Osteoblast (primary cell): ENCODE measurements around the gene USP10. TPM values are rescaled to one million over a fixed set of nuclear protein-coding genes. Genes with fewer than 3 reads are reported as not detected.
"Not testable (repeated sequence)": the region's sequence is repeated elsewhere in the genome, so short reads cannot be mapped to it uniquely, and the experiment has no call there.

ENCODE experiments used
- DNase-seq: peaks from one replicate; pipeline ENCODE4 v3.0.0; 2011; ENCODE audit warnings: low spot score, mixed read lengths; ENCODE audit not compliant: insufficient read length; ENCODE audit errors: missing footprints
- H2AFZ ChIP-seq: 2 replicates; pipeline ENCODE4 v1.6.0; 2011; ENCODE audit warnings: mild to moderate bottlenecking, low read length
- H3K27ac ChIP-seq: 2 replicates; pipeline ENCODE4 v1.5.1; 2011; ENCODE audit warnings: mild to moderate bottlenecking, low read depth, low read length, moderate library complexity
- H3K27me3 ChIP-seq: 2 replicates; pipeline ENCODE4 v1.6.0; 2012; ENCODE audit warnings: mild to moderate bottlenecking, control low read depth, inconsistent platforms, low read length, moderate library complexity; ENCODE audit not compliant: insufficient read depth
- H3K36me3 ChIP-seq: 2 replicates; pipeline ENCODE4 v1.5.1; 2011; ENCODE audit warnings: mild to moderate bottlenecking, low read length, control low read depth, moderate library complexity; ENCODE audit not compliant: insufficient read depth
- H3K4me1 ChIP-seq: 2 replicates; pipeline ENCODE4 v1.5.1; 2011; ENCODE audit warnings: mild to moderate bottlenecking, low read length, control low read depth, moderate library complexity; ENCODE audit not compliant: insufficient read depth
- H3K4me2 ChIP-seq: 2 replicates; pipeline ENCODE4 v1.6.0; 2011; ENCODE audit warnings: mild to moderate bottlenecking, low read length; ENCODE audit not compliant: insufficient read depth
- H3K4me3 ChIP-seq: fragments of 200-600 bp; sonication (generic); 3 replicates; pipeline ENCODE4 v1.5.1; 2012; ENCODE audit warnings: mild to moderate bottlenecking, low read length, inconsistent platforms; ENCODE audit not compliant: insufficient read depth
- H3K79me2 ChIP-seq: 2 replicates; pipeline ENCODE4 v1.6.0; 2012; ENCODE audit warnings: mild to moderate bottlenecking, low read length, control low read depth, inconsistent platforms; ENCODE audit not compliant: insufficient read depth
- H3K9me3 ChIP-seq: 2 replicates; pipeline ENCODE4 v1.5.1; 2011; ENCODE audit warnings: low read depth, low read length, control low read depth
- H4K20me1 ChIP-seq: 2 replicates; pipeline ENCODE4 v1.6.0; 2012; ENCODE audit warnings: mild to moderate bottlenecking, low read length, control low read depth; ENCODE audit not compliant: insufficient read depth
- CTCF ChIP-seq: IDR thresholded peaks from 2 replicates; pipeline ENCODE4 v1.5.1; 2011; ENCODE audit warnings: mild to moderate bottlenecking, low read depth, low read length, moderate library complexity; ENCODE audit errors: extremely low read depth
- total RNA-seq: library from RNA; depleted of rRNA; stranded (reverse); fragments of >200 nt; gene quantifications from 2 replicates; pipeline ENCODE4 v1.2.3, GENCODE V29; 2012

The USP10 gene
- total RNA-seq, 1 donor = 43.1 TPM

DNA sequence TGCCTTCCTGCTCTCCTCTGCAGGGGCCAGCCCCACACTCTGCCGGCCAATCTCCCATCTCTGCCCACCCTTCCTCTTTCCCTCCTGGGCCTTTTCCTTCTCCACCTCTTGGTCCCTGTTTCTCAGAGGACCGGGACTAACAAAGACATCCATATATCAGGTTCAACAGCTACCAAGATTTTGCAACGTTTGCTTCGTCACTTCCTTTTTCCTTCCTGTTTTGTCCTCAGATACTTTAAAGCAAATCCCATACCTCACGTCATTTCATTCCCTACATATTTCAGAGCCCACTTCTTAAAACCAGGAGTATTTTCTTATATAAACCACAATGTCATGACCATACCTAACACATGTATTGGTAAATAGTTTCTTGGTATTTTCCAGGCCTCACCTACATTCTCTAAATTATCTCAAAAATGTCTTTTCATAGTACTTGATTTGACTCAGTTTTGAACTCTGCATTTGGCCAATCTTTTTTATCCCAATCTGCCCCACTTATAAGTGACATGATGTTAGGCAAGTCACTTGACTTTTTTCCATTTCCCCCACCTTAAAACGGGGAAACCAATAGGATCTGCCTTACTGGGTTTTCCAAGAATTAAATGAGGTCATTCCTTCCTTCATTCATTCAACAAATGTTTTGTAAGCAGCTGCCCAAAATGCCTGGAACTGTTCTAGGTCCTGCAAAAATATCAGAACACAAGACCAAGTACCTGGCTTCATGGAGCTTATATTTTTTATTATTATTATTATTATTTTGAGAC is 7.2 kb upstream of the USP10 start:
- Histone ChIP-seq H2AFZ (no peak overlapping the region), H4K20me1 (no peaks in the 10 kb centered on the region), H3K27me3 (no peaks in the 10 kb centered on the region), H3K4me2 (no peak overlapping the region), H3K36me3 (no peaks in the 10 kb centered on the region), H3K9me3 (no peaks in the 10 kb centered on the region), H3K4me1 (peaks cover 16% of the 10 kb centered on the region), H3K4me3 (no peak overlapping the region), H3K27ac (no peak overlapping the region), H3K79me2 (no peaks in the 10 kb centered on the region)
- no peak for DNase-seq
- no peak for TF ChIP-seq CTCF

DNA sequence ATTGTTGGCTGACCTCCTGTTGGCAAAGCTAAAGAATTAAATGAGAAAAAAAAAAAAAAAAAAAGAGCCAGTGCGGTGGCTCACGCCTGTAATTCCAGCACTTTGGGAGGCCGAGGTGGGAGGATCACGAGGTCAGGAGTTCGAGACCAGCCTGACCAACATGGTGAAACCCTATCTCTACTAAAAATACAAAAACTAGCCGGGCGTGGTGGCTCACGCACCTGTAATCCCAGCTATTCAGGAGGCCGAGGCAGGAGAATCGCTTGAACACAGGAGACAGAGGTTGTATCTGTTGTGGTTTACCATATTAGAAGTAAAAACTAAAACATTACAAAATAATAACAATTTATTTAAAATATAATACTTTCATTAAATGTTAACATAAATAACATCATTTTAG is 5.9 kb upstream of the USP10 start:
- H3K79me2 ChIP-seq, H3K4me2 ChIP-seq, H4K20me1 ChIP-seq, H3K36me3 ChIP-seq, H3K4me1 ChIP-seq, DNase-seq, H3K27ac ChIP-seq, H3K9me3 ChIP-seq, H3K4me3 ChIP-seq, H3K27me3 ChIP-seq, H2AFZ ChIP-seq: not testable (repeated sequence)

- H3K4me2 ChIP-seq = no peak overlapping the region
- no peak for TF ChIP-seq CTCF
- H2AFZ ChIP-seq = no peak overlapping the region
- peaks cover 2% of the 10 kb centered on the region for H3K79me2 ChIP-seq
- H3K36me3 ChIP-seq = no peaks in the 10 kb centered on the region
- H3K4me1 ChIP-seq = peaks cover under 1% of the 10 kb centered on the region
- no peak for DNase-seq
- no peaks in the 10 kb centered on the region for H3K9me3 ChIP-seq
- no peaks in the 10 kb centered on the region for H3K27me3 ChIP-seq
- no peak overlapping the region for H3K4me3 ChIP-seq
- no peaks in the 10 kb centered on the region for H4K20me1 ChIP-seq
- no peak overlapping the region for H3K27ac ChIP-seq
Observed at GRCh38 chr16:84694980-84695379, 4.8 kb upstream of the USP10 start.

DNA sequence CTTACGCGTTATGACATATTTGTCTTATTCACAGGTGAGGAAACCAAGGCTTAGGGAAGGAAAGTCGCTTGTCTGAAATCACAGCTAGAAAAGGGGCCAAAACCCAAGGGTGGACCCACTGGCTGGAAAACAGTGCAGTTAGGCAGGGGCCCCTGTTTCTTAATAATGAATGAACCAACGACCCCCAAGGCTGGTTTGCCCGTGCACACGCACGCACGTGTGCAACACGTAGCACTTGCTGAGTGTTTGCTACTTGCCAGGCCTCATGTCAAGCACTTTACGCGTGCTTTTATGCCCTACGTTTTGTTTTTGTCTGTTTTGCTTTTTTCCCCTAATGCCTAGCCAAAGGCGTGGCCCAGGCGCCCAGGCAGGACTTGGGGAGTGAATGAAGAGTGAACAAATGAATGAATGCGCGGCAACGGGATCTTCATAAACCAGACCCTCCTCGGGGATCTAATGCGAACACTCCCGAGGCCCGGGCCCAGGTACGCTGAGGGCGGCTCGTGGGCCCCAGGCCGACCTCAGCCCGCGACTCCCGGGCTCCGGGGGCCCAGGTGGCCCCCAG is 571 bp upstream of the USP10 start:
- DNase-seq = peak; percentile 68
- peak overlapping the region; percentile 84 for H3K4me2 ChIP-seq
- no peak for TF ChIP-seq CTCF
- peaks cover 26% of the 10 kb centered on the region for H4K20me1 ChIP-seq
- peaks cover 43% of the 10 kb centered on the region for H3K79me2 ChIP-seq
- peak overlapping the region; percentile 80 for H3K4me3 ChIP-seq
- H3K9me3 ChIP-seq = no peaks in the 10 kb centered on the region
- no peak overlapping the region for H3K27ac ChIP-seq
- H2AFZ ChIP-seq = peak overlapping the region; percentile 77
- no peaks in the 10 kb centered on the region for H3K36me3 ChIP-seq
- H3K27me3 ChIP-seq = no peaks in the 10 kb centered on the region
- peaks cover 6% of the 10 kb centered on the region for H3K4me1 ChIP-seq
